Measurements from ENCODE around the gene PGAM5.

Gene PGAM5

GRCh38 chr12:132723015-132723763 is 12.5 kb downstream of the PGAM5 start:
- DNase-seq: no peak

- DNase-seq: no peak
Measured at GRCh38 chr12:132723764-132724140, 13.1 kb downstream of the PGAM5 start.

GRCh38 chr12:132724506-132725241 is 14.0 kb downstream of the PGAM5 start:
- DNase-seq: no peak

GRCh38 chr12:132726386-132726785 is 15.7 kb downstream of the PGAM5 start:
- no peak for DNase-seq

GRCh38 chr12:132727091-132727794 is 16.6 kb downstream of the PGAM5 start:
- no peak for DNase-seq

GRCh38 chr12:132728502-132728901 is 17.9 kb downstream of the PGAM5 start:
- DNase-seq: no peak

GRCh38 chr12:132729541-132730320 is 19.1 kb downstream of the PGAM5 start:
- DNase-seq: no peak

- DNase-seq: no peak
Measured at GRCh38 chr12:132730353-132730752, 19.7 kb downstream of the PGAM5 start.

- DNase-seq: no peak
Measured at GRCh38 chr12:132731574-132731973, 20.9 kb downstream of the PGAM5 start.

GRCh38 chr12:132734206-132734605 is 23.6 kb downstream of the PGAM5 start:
- DNase-seq: no peak

GRCh38 chr12:132735496-132735895 is 24.9 kb downstream of the PGAM5 start:
- no peak for DNase-seq

- DNase-seq: no peak
Measured at GRCh38 chr12:132736378-132736777, 25.7 kb downstream of the PGAM5 start.

GRCh38 chr12:132736913-132737312 is 26.3 kb downstream of the PGAM5 start:
- DNase-seq: no peak

GRCh38 chr12:132739600-132740312 is 29.1 kb downstream of the PGAM5 start:
- no peak for DNase-seq

GRCh38 chr12:132740313-132740646 is 29.6 kb downstream of the PGAM5 start:
- DNase-seq: no peak

- DNase-seq: no peak
Measured at GRCh38 chr12:132740652-132741051, 30.0 kb downstream of the PGAM5 start.

GRCh38 chr12:132741620-132742019 is 31.0 kb downstream of the PGAM5 start:
- no peak for DNase-seq

- DNase-seq: no peak
Measured at GRCh38 chr12:132743831-132744230, 33.2 kb downstream of the PGAM5 start.

- DNase-seq: no peak
Measured at GRCh38 chr12:132746613-132747012, 36.0 kb downstream of the PGAM5 start.

- no peak for DNase-seq
Measured at GRCh38 chr12:132747395-132747794, 36.8 kb downstream of the PGAM5 start.

- no peak for DNase-seq
Measured at GRCh38 chr12:132747896-132748295, 37.3 kb downstream of the PGAM5 start.

GRCh38 chr12:132748319-132748718 is 37.7 kb downstream of the PGAM5 start:
- DNase-seq: no peak

All from T-helper 9 cell (primary cell).